HCT116 (cell line): ENCODE data around the gene CCDC184. TPM values are rescaled to one million over a fixed set of nuclear protein-coding genes. Genes with fewer than 3 reads are reported as not detected.

Experiments
- ATAC-seq: fragments of 200-7000 bp; cut with Tn5 transposase; 2 replicates; pipeline ENCODE4 v1.9.1; 2020; ENCODE audit warnings: mild to moderate bottlenecking, moderate library complexity
- BruUV-seq: library from RNA; stranded (reverse); fragments of 400-500 nt; replicated peaks from 2 replicates; lab custom pipeline; 2021; lab: Mats Ljungman, UMichigan
- CTCF ChIA-PET: fragments of 300-600 bp; sonication (Branson Sonifier 250); formaldehyde crosslinking; loops from one replicate; lab custom pipeline; 2021; ENCODE audit warnings: antibody characterized with exemption; lab: Charles Lee
- POLR2A ChIA-PET: fragments of 300-600, 350-600 bp; sonication (Branson Sonifier 250); formaldehyde crosslinking; loops from one replicate; lab custom pipeline; 2021; ENCODE audit warnings: antibody characterized with exemption; lab: Charles Lee
- RAD21 ChIA-PET, 2 experiments: fragments of 300-600 bp; sonication (Branson Sonifier 250); formaldehyde crosslinking; loops; one replicate each; lab custom pipeline; 2023; ENCODE audit warnings: low total read pairs in 2 of 2; ENCODE audit not compliant: uncharacterized antibody in 2 of 2, unreplicated experiment in 2 of 2, low non-redundant PET in 1 of 2; lab: Charles Lee
- DNase-seq: peaks from one replicate; pipeline ENCODE4 v3.0.0-alpha.2; 2010; ENCODE audit warnings: low read depth, low spot score
- H2AFZ ChIP-seq: fragments of 200-600 bp; shearing (Covaris generic), sonication (generic); 2 replicates; pipeline ENCODE4 v1.6.1; 2017; ENCODE audit warnings: low read depth, mixed run types, mixed read lengths, antibody characterized with exemption, low read length; ENCODE audit not compliant: poor library complexity, severe bottlenecking
- H3K27ac ChIP-seq: 2 replicates; pipeline ENCODE4 v1.5.1; 2012; ENCODE audit warnings: low read depth, low read length
- H3K27me3 ChIP-seq: fragments of 200-600 bp; sonication (generic); 2 replicates; pipeline ENCODE4 v1.6.1; 2016; ENCODE audit warnings: mixed run types, low read length, mixed read lengths; ENCODE audit not compliant: insufficient read depth
- H3K36me3 ChIP-seq, 2 experiments: fragments of 200-500 bp in 1 of 2; fragments of 200-600 bp in 1 of 2; sonication (Bioruptor generic) in 1 of 2; sonication (generic) in 1 of 2; 2 replicates each; pipeline versions ENCODE4 v1.5.1 to v1.6.1; 2014 to 2016; ENCODE audit warnings: low read length in 2 of 2, inconsistent platforms in 1 of 2, mixed read lengths in 1 of 2, mixed run types in 1 of 2; ENCODE audit not compliant: insufficient read depth in 2 of 2, control insufficient read depth in 1 of 2
- H3K4me1 ChIP-seq, 2 experiments: fragments of 200-600 bp in 1 of 2; sonication (generic) in 1 of 2; 2 replicates each; pipeline versions ENCODE4 v1.5.1 to v1.6.1; 2012 to 2017; ENCODE audit warnings: low read length in 2 of 2, inconsistent platforms in 1 of 2, mild to moderate bottlenecking in 1 of 2, mixed read lengths in 1 of 2, mixed run types in 1 of 2, moderate library complexity in 1 of 2; ENCODE audit not compliant: insufficient read depth in 2 of 2, control insufficient read depth in 1 of 2
- H3K4me2 ChIP-seq: fragments of 200-600 bp; sonication (generic); 2 replicates; pipeline ENCODE4 v1.6.1; 2017; ENCODE audit warnings: mixed run types, low read length, mixed read lengths
- H3K4me3 ChIP-seq, 2 experiments: fragments of 200-600 bp in 1 of 2; sonication (generic) in 1 of 2; replicated peaks in 1 of 2; 2 replicates each; pipeline ENCODE4 v1.5.1; 2011 to 2016; ENCODE audit warnings: low read length in 2 of 2, control low read depth in 1 of 2, low read depth in 1 of 2, mild to moderate bottlenecking in 1 of 2, mixed read lengths in 1 of 2, mixed run types in 1 of 2
- H3K79me2 ChIP-seq: fragments of 200-600 bp; sonication (generic); 2 replicates; pipeline ENCODE4 v1.6.1; 2017; ENCODE audit warnings: mild to moderate bottlenecking, mixed run types, low read length, moderate library complexity, mixed read lengths; ENCODE audit not compliant: insufficient read depth
- H3K9ac ChIP-seq: fragments of 200-600 bp; sonication (generic); 2 replicates; pipeline ENCODE4 v1.6.1; 2016; ENCODE audit warnings: low read length, mixed read lengths
- H3K9me2 ChIP-seq: fragments of 200-600 bp; sonication (generic), shearing (Covaris generic); 2 replicates; pipeline ENCODE4 v1.6.1; 2017; ENCODE audit warnings: mixed run types, mild to moderate bottlenecking, moderate library complexity; ENCODE audit not compliant: insufficient read depth
- H3K9me3 ChIP-seq, 2 experiments: fragments of 200-500 bp in 1 of 2; fragments of 200-600 bp in 1 of 2; sonication (Bioruptor generic) in 1 of 2; sonication (generic) in 1 of 2; 2 replicates each; pipeline ENCODE4 v1.6.1; 2014 to 2017; ENCODE audit warnings: low read length in 2 of 2, mixed read lengths in 2 of 2, inconsistent platforms in 1 of 2, low read depth in 1 of 2, mild to moderate bottlenecking in 1 of 2, mixed run types in 1 of 2, moderate library complexity in 1 of 2; ENCODE audit not compliant: control insufficient read depth in 1 of 2, insufficient read depth in 1 of 2
- H4K20me1 ChIP-seq: fragments of 200-600 bp; sonication (generic), shearing (Covaris generic); 2 replicates; pipeline ENCODE4 v1.6.1; 2017; ENCODE audit warnings: mixed run types, mild to moderate bottlenecking, moderate library complexity; ENCODE audit not compliant: insufficient read depth
- ATF3 ChIP-seq: IDR thresholded peaks from 2 replicates; pipeline ENCODE4 v1.6.1; 2012
- CEBPB ChIP-seq: IDR thresholded peaks from 2 replicates; pipeline ENCODE4 v1.6.1; 2012; ENCODE audit warnings: low read depth
- EGR1 ChIP-seq: IDR thresholded peaks from 2 replicates; pipeline ENCODE4 v1.6.1; 2012; ENCODE audit warnings: low read depth
- ELF1 ChIP-seq: IDR thresholded peaks from 2 replicates; pipeline ENCODE4 v1.6.1; 2012; ENCODE audit warnings: low read depth, borderline replicate concordance
- EZH2 ChIP-seq: fragments of 200-600 bp; sonication (generic); IDR thresholded peaks from 2 replicates; pipeline ENCODE4 v1.6.1; 2017; ENCODE audit warnings: antibody characterized with exemption, mixed run types
- FOSL1 ChIP-seq: IDR thresholded peaks from 2 replicates; pipeline ENCODE4 v1.6.1; 2012; ENCODE audit warnings: low read depth
- JUND ChIP-seq: IDR thresholded peaks from 2 replicates; pipeline ENCODE4 v1.6.1; 2012
- POLR2AphosphoS5 ChIP-seq: IDR thresholded peaks from 2 replicates; pipeline ENCODE4 v1.6.1; 2011; ENCODE audit warnings: mild to moderate bottlenecking, low read depth, low read length, moderate library complexity
- SIN3A ChIP-seq: IDR thresholded peaks from 2 replicates; pipeline ENCODE4 v1.6.1; 2012; ENCODE audit warnings: low read depth
- YY1 ChIP-seq: IDR thresholded peaks from 2 replicates; pipeline ENCODE4 v1.6.1; 2011; ENCODE audit warnings: low read length, low read depth, moderate library complexity, mild to moderate bottlenecking; ENCODE audit not compliant: insufficient replicate concordance; ENCODE audit errors: extremely low read depth
- ZBTB33 ChIP-seq: IDR thresholded peaks from 2 replicates; pipeline ENCODE4 v1.6.1; 2011; ENCODE audit warnings: mild to moderate bottlenecking, low read length, moderate library complexity; ENCODE audit not compliant: insufficient replicate concordance; ENCODE audit errors: extremely low read depth
- ZNF274 ChIP-seq: fragments of 200-500 bp; sonication (Bioruptor generic); IDR thresholded peaks from 2 replicates; pipeline ENCODE4 v1.6.1; 2014; ENCODE audit warnings: mild to moderate bottlenecking, low read depth, low read length, inconsistent platforms
- intact Hi-C: fragments of 100-400 bp; cut with micrococcal nuclease; formaldehyde crosslinking; loops from 2 replicates; pipeline ENCODE4 v1.10.0; 2022
- total RNA-seq: library from RNA; stranded (reverse); gene quantifications from one replicate; pipeline ENCODE4 v1.2.1, GENCODE V29; 2021; ENCODE audit not compliant: unreplicated experiment

The CCDC184 gene
- total RNA-seq, 1 experiment from 2014 or later: 0.34 TPM

- no peaks in the 10 kb centered on the region for H4K20me1 ChIP-seq
- no peaks in the 10 kb centered on the region for H3K36me3 ChIP-seq
- BruUV-seq: no TSS peak
- TF ChIP-seq ELF1 (no peak), SIN3A (no peak), EGR1 (no peak), ZBTB33 (no peak), CEBPB (no peak), JUND (no peak), YY1 (no peak), POLR2AphosphoS5 (no peak), EZH2 (no peak), FOSL1 (no peak), ATF3 (no peak), ZNF274 (no peak)
- no peak overlapping the region for H2AFZ ChIP-seq
- no peaks in the 10 kb centered on the region for H3K9me2 ChIP-seq
- DNase-seq (no peak), ATAC-seq (no peak)
- H3K4me2 ChIP-seq: no peak overlapping the region
- RAD21 ChIA-PET: no interaction called here
- intact Hi-C loops: loop anchor here (10.0 kb wide), 1 partner anchor 262 kb away; no protein-coding TSS in a partner anchor
- H3K27ac ChIP-seq: no peak overlapping the region
- no peaks in the 10 kb centered on the region for H3K9me3 ChIP-seq
- CTCF ChIA-PET: no interaction called here
- H3K27me3 ChIP-seq: no peaks in the 10 kb centered on the region
- POLR2A ChIA-PET: no interaction called here
- H3K4me3 ChIP-seq: no peak overlapping the region
- no peak overlapping the region for H3K9ac ChIP-seq
- H3K4me1 ChIP-seq: peaks cover 5 to 10% of the 10 kb centered on the region in 2 experiments; a peak in 3 of 4 replicates
- H3K79me2 ChIP-seq: no peaks in the 10 kb centered on the region
Observed at GRCh38 chr12:48192861-48193260, 9.4 kb downstream of the CCDC184 start.
